Hypothalamus (tissue), 51 donors: ENCODE results near the gene SBF1.

ENCODE experiments used
- DNase-seq, 51 donors: peaks; one replicate each; lab custom pipeline; 2025; lab: John Stamatoyannopoulos, UW

The SBF1 gene

GRCh38 chr22:50486561-50487289 is 11.9 kb upstream of the SBF1 start, which contains the start of gene MIOX:
Gene MIOX, plus strand, starts transcription at chr22:50486859. Its CDS starts 39 bp downstream, at chr22:50486898.
- DNase-seq, result no peak

- no peak for DNase-seq
Measured at GRCh38 chr22:50485221-50486131, 10.6 kb upstream of the SBF1 start.

- no peak for DNase-seq
Measured at GRCh38 chr22:50483977-50484853, 9.4 kb upstream of the SBF1 start.

GRCh38 chr22:50483556-50483955 is 8.7 kb upstream of the SBF1 start:
- DNase-seq, result no peak

- DNase-seq, result no peak
Measured at GRCh38 chr22:50483106-50483505, 8.3 kb upstream of the SBF1 start.

- no peak for DNase-seq
Measured at GRCh38 chr22:50482107-50483074, 7.6 kb upstream of the SBF1 start.

GRCh38 chr22:50481440-50482106 is 6.7 kb upstream of the SBF1 start, which contains the start of gene ADM2:
Gene ADM2, plus strand, starts transcription at chr22:50481543. Its CDS starts 305 bp downstream, at chr22:50481848.
- DNase-seq, result no peak

GRCh38 chr22:50481045-50481439 is 6.2 kb upstream of the SBF1 start:
- DNase-seq, result no peak

GRCh38 chr22:50479721-50480120 is 4.9 kb upstream of the SBF1 start:
- DNase-seq, result no peak

GRCh38 chr22:50477923-50478322 is 3.1 kb upstream of the SBF1 start:
- no peak for DNase-seq

GRCh38 chr22:50476868-50477267 is 2.0 kb upstream of the SBF1 start:
- DNase-seq, result no peak

GRCh38 chr22:50475652-50476002 is 792 bp upstream of the SBF1 start:
- no peak for DNase-seq

GRCh38 chr22:50473855-50474671 is 772 bp downstream of the SBF1 start:
- DNase-seq, result peak in 15 of 51 donors; percentile 6 to 44 (median 25)

GRCh38 chr22:50473088-50473487 is 1.7 kb downstream of the SBF1 start:
- no peak for DNase-seq

- DNase-seq, result no peak
Measured at GRCh38 chr22:50471962-50472361, 2.9 kb downstream of the SBF1 start.

GRCh38 chr22:50471197-50471847 is 3.5 kb downstream of the SBF1 start:
- DNase-seq, result peak in 34 of 51 donors; percentile 14 to 80 (median 48)

GRCh38 chr22:50470491-50470890 is 4.3 kb downstream of the SBF1 start:
- DNase-seq, result no peak
